Naive thymus-derived CD8-positive, alpha-beta T cell (primary cell): Measurements from ENCODE around the gene DUSP16. TPM values are rescaled to one million over a fixed set of nuclear protein-coding genes. Genes with fewer than 3 reads are reported as not detected.
A peak's percentile ranks its signal among the peaks of the same experiment; 100 is the strongest.
"Not testable (repeated sequence)": the region's sequence is repeated elsewhere in the genome, so short reads cannot be mapped to it uniquely, and the experiment has no call there.

Experiments
- ATAC-seq, 2 donors: fragments of 150-1000 bp; cut with Tn5 transposase in 1 of 2; sonication (Bioruptor Pico), chemical (Tn5 transposase) in 1 of 2; 1 replicate in 1 of 2; 2 replicates in 1 of 2; pipeline ENCODE4 v1.10.0; 2021; ENCODE audit warnings: mild to moderate bottlenecking in 2 of 2, moderate library complexity in 2 of 2
- POLR2A ChIA-PET: fragments of 350-600 bp; sonication (Branson Sonifier 250); formaldehyde crosslinking; loops from one replicate; lab custom pipeline; 2021; ENCODE audit warnings: antibody characterized with exemption; lab: Charles Lee
- DNase-seq, 10 donors: peaks; one replicate each; pipeline versions ENCODE4 v3.0.0 to v3.0.0-alpha.2; 2020 to 2022
- H3K27ac Mint-ChIP-seq, 10 donors: one replicate each; pipeline ENCODE4 v1.8.0; 2020 to 2022; ENCODE audit warnings: mild to moderate bottlenecking in 10 of 10, mixed read lengths in 10 of 10, moderate library complexity in 4 of 10, inconsistent platforms in 1 of 10
- H3K27me3 Mint-ChIP-seq, 5 donors: one replicate each; pipeline ENCODE4 v1.8.0; 2021 to 2022; ENCODE audit warnings: mixed read lengths in 5 of 5
- H3K36me3 Mint-ChIP-seq, 3 donors: one replicate each; pipeline ENCODE4 v1.8.0; 2020 to 2022; ENCODE audit warnings: mixed read lengths in 3 of 3, mild to moderate bottlenecking in 2 of 3, inconsistent platforms in 1 of 3
- H3K4me1 Mint-ChIP-seq, 4 donors: one replicate each; pipeline ENCODE4 v1.8.0; 2021 to 2022; ENCODE audit warnings: mixed read lengths in 4 of 4
- H3K4me3 Mint-ChIP-seq, 10 donors: one replicate each; pipeline ENCODE4 v1.8.0; 2020 to 2022; ENCODE audit warnings: mild to moderate bottlenecking in 10 of 10, mixed read lengths in 10 of 10, moderate library complexity in 6 of 10, inconsistent platforms in 1 of 10
- H3K9me3 Mint-ChIP-seq, 9 donors: one replicate each; pipeline ENCODE4 v1.8.0; 2020 to 2022; ENCODE audit warnings: mixed read lengths in 9 of 9, mild to moderate bottlenecking in 3 of 9, inconsistent platforms in 1 of 9, moderate library complexity in 1 of 9
- polyA plus RNA-seq, 3 donors: library from polyadenylated mRNA; unstranded; fragments of 300-500 nt; fragmentation: Illumina TruSeq; gene quantifications; one replicate each; pipeline ENCODE4 v1.2.3, GENCODE V29; 2021
- total RNA-seq, 8 experiments: library from RNA in 2 of 8; stranded (reverse) in 2 of 8; gene quantifications; one replicate each; pipeline ENCODE4 v1.2.3 and lab custom pipeline; 2021 to 2026

Gene DUSP16
- total and polyA plus RNA-seq, 5 experiments from 2014 or later = 4.5 to 30.4 (median 4.7) TPM

DNA sequence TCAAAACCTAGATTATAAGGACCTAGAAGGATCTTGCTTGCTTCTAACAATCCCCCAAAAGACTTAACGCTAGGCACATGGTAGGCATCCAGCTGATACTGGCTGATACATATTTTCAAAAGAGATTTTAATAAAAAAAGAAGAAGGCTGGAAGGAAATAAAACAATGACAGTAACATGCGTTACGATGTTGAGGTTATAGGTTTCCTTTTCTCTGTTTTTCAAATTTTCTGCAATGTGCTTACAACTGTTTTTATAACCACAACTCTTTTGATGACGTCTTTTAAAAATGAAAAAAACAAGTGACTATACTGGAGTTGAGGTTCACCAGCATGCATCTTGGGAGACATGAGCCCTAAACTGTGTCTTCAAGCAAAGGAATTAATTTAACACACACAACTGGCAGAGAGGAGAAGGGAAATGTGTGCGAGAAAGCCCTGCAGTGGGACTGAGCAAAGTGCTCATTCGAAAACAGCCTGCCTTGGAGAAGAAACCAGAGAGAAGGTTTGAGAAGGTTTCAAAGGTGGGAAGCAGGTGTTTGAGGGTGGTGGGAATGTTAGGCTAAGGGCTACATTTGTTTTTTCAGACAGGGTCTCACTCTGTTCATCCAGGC lies 80.4 kb downstream of the DUSP16 start:
- Mint-ChIP-seq H3K9me3 (no peaks in the 10 kb centered on the region), H3K4me3 (peak overlapping the region; percentile 42 to 92 (median 74)), H3K27ac (peak overlapping the region; percentile 93 to 100 (median 97)), H3K4me1 (peaks cover 13 to 63% (median 36%) of the 10 kb centered on the region in 4 donors), H3K36me3 (peaks cover 10 to 44% (median 34%) of the 10 kb centered on the region in 3 donors), H3K27me3 (no peaks in the 10 kb centered on the region)
- POLR2A ChIA-PET = interaction anchor here (0.6 to 5.4 kb wide), 9 partner anchors 16 to 234 kb away, joined by 3 to 37 read pairs (median 4); partner anchors contain the start of gene CREBL2
- DNase-seq (peak in 9 of 10 donors; percentile 21 to 93 (median 74)), ATAC-seq (peak; percentile 83 to 85)

DNA sequence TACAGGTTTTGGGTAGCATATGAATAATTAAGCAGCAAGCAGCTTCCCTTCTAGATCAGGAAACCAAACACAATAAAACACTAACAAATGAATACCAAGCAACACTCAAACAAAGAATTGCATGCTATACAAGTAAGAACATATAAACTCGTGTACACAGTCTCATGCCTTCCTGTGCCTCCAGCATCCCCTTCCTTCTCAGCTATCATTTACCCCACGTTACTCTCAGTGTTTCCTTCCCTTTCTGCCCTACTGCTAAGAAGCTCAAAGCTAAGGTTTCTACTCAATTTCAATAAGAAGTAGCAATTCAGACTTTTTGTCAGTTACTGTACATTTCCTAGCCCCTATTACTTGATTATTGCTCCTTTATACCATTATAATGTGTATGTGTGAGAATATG lies 81.0 kb downstream of the DUSP16 start:
- Mint-ChIP-seq H3K9me3 (no peaks in the 10 kb centered on the region), H3K4me1 (peaks cover 13 to 61% (median 36%) of the 10 kb centered on the region in 4 donors), H3K4me3 (peak overlapping the region; percentile 0 to 92 (median 57)), H3K27ac (peak overlapping the region; percentile 93 to 100 (median 97)), H3K36me3 (peaks cover 12 to 46% (median 37%) of the 10 kb centered on the region in 3 donors), H3K27me3 (no peaks in the 10 kb centered on the region)
- DNase-seq = peak in 5 of 10 donors; percentile 53 to 81 (median 67)
- peak; percentile 58 to 75 for ATAC-seq
- POLR2A ChIA-PET = interaction anchor here (0.7 to 5.4 kb wide), 8 partner anchors 15 to 235 kb away, joined by 3 to 37 read pairs (median 4); partner anchors contain the start of genes BORCS5 and CREBL2

DNA sequence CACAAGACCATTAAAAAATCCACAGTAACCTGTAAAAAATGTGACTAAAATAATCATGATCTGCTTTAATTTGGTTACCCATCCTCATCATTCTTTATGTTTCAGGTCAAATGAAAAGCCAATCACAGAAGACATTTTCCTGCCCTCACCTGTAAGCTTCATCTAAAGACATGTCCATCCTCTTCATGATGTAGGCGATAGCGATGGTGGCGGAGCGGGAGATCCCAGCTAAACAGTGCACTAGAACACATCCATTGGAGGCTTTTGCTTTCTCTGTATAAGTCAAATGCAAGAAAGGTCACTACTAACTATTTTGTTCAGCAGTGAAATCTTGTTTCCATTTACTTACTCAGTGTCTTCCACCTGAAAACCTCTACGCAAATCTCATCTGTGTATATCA lies 82.6 kb downstream of the DUSP16 start:
- H3K4me1 Mint-ChIP-seq = peaks cover 13 to 68% (median 42%) of the 10 kb centered on the region in 4 donors
- H3K36me3 Mint-ChIP-seq = peaks cover 8 to 43% (median 31%) of the 10 kb centered on the region in 3 donors
- DNase-seq (no peak), ATAC-seq (no peak)
- peak overlapping the region; percentile 20 to 90 (median 85) for H3K27ac Mint-ChIP-seq
- no peaks in the 10 kb centered on the region for H3K9me3 Mint-ChIP-seq
- POLR2A ChIA-PET = interaction anchor here (5.4 kb wide), 1 partner anchor 14 kb away, joined by 37 read pairs; no protein-coding TSS in a partner anchor
- no peak overlapping the region for H3K4me3 Mint-ChIP-seq
- H3K27me3 Mint-ChIP-seq = no peaks in the 10 kb centered on the region

GRCh38 chr12:12477532-12477890 lies 85.2 kb downstream of the DUSP16 start:
- peaks cover 13 to 52% (median 35%) of the 10 kb centered on the region in 3 donors for H3K36me3 Mint-ChIP-seq
- H3K4me1 Mint-ChIP-seq = peaks cover 8 to 71% (median 35%) of the 10 kb centered on the region in 4 donors
- H3K27ac Mint-ChIP-seq = peak overlapping the region in 9 of 10 donors; percentile 22 to 84 (median 39)
- POLR2A ChIA-PET = interaction anchor here (1.9 kb wide), 1 partner anchor 12 kb away, joined by 5 read pairs; no protein-coding TSS in a partner anchor
- DNase-seq = no peak
- no peaks in the 10 kb centered on the region for H3K9me3 Mint-ChIP-seq
- H3K4me3 Mint-ChIP-seq = no peak overlapping the region
- H3K27me3 Mint-ChIP-seq = no peaks in the 10 kb centered on the region
- no peak for ATAC-seq

DNA sequence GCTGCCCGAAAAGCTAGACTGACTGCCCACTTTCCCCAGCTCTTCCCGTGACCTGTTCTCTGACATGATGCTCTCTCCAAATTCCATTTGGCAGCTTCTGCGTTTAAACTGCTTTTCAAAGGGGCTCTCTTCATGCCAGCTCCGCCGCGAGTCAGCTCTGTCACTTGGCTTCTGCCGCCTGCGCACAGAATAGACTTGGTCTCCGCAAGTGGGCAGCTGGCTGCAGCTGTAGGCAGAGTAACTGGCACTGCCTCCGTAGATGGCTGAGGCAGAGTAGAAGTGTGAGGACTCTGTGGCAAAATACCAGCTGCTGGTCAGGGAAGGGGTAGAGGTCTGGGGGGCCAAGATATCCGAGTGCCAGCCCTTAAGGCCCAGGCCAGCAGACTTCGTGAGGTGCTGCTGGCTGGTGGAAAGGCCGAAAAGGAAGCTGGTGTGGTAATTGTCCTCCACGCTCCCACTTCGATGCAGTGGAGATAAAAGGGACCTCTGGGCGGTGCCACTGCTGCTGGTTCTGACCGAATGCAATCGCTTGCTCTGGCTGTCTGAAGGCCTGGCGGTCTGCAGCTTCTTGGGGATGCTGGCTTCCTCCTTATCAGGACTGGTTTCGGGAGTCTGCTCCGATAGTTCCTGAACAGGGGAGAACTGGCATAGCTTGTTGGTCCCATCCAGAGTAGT lies 85.7 kb downstream of the DUSP16 start:
- DNase-seq (no peak), ATAC-seq (no peak)
- POLR2A ChIA-PET = interaction anchor here (0.6 to 1.9 kb wide), 2 partner anchors 11 to 231 kb away, joined by 5 to 8 read pairs; no protein-coding TSS in a partner anchor
- Mint-ChIP-seq H3K36me3 (peaks cover 13 to 52% (median 35%) of the 10 kb centered on the region in 3 donors), H3K4me3 (no peak overlapping the region), H3K4me1 (peaks cover 5 to 65% (median 31%) of the 10 kb centered on the region in 4 donors), H3K27me3 (no peaks in the 10 kb centered on the region), H3K27ac (peak overlapping the region in 9 of 10 donors; percentile 22 to 80 (median 37)), H3K9me3 (no peaks in the 10 kb centered on the region)

- peak; percentile 59 to 72 for ATAC-seq
- peaks cover 5 to 63% (median 25%) of the 10 kb centered on the region in 4 donors for H3K4me1 Mint-ChIP-seq
- H3K4me3 Mint-ChIP-seq = peak overlapping the region in 6 of 10 donors; percentile 5 to 73 (median 52)
- POLR2A ChIA-PET = interaction anchor here (0.8 to 1.1 kb wide), 3 partner anchors 9 to 119 kb away, joined by 3 to 5 read pairs (median 3); partner anchors contain the start of gene BORCS5
- peak in 1 of 10 donors; percentile 18 for DNase-seq
- H3K36me3 Mint-ChIP-seq = peaks cover 20 to 60% (median 51%) of the 10 kb centered on the region in 3 donors
- H3K27ac Mint-ChIP-seq = peak overlapping the region; percentile 50 to 95 (median 86)
- no peaks in the 10 kb centered on the region for H3K9me3 Mint-ChIP-seq
- no peaks in the 10 kb centered on the region for H3K27me3 Mint-ChIP-seq
These were observed 87.5 kb downstream of the DUSP16 start for GRCh38 chr12:12474931-12475795.

DNA sequence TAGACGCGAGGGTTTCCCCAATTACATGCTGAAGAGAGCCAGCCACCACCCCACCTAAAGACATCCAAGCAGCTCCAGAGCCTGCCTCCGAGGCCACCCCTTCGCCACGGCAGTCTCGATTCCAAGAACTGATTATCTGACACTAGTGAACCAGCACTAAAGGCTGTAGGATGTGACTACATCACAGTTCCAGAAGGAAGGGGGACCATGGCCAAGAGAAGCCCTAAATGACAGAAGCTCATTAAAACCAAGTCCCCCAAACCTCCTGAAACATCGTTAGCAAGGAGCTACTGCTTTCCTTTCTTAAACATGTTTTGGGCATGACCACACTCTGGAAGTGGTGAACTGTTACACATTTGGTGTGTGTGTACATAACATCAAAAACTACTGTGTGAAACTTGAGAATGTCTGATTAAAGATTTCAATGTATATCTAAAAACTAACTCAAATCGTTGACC lies 88.2 kb downstream of the DUSP16 start:
- Mint-ChIP-seq H3K4me3 (peak overlapping the region in 4 of 10 donors; percentile 5 to 73 (median 38)), H3K27ac (peak overlapping the region; percentile 50 to 95 (median 86)), H3K4me1 (peaks cover 5 to 60% (median 24%) of the 10 kb centered on the region in 4 donors), H3K36me3 (peaks cover 20 to 58% (median 47%) of the 10 kb centered on the region in 3 donors), H3K9me3 (no peaks in the 10 kb centered on the region), H3K27me3 (no peaks in the 10 kb centered on the region)
- ATAC-seq = peak in 1 of 2 donors; percentile 30
- POLR2A ChIA-PET = interaction anchor here (1.0 to 1.2 kb wide), 2 partner anchors 8 to 32 kb away, joined by 3 read pairs; no protein-coding TSS in a partner anchor
- DNase-seq = peak in 1 of 10 donors; percentile 4

- POLR2A ChIA-PET = interaction anchor here (0.6 to 1.2 kb wide), 3 partner anchors 31 to 252 kb away, joined by 3 read pairs; no protein-coding TSS in a partner anchor
- Mint-ChIP-seq H3K4me3 (no peak overlapping the region), H3K27me3 (no peaks in the 10 kb centered on the region), H3K36me3 (peaks cover 20 to 47% (median 45%) of the 10 kb centered on the region in 3 donors), H3K27ac (peak overlapping the region; percentile 8 to 94 (median 68)), H3K4me1 (peaks cover 9 to 58% (median 26%) of the 10 kb centered on the region in 4 donors), H3K9me3 (no peaks in the 10 kb centered on the region)
- ATAC-seq (no peak), DNase-seq (no peak)
These were observed 89.4 kb downstream of the DUSP16 start for GRCh38 chr12:12473223-12473622.

GRCh38 chr12:12471982-12472961 lies 90.4 kb downstream of the DUSP16 start:
- H3K36me3 Mint-ChIP-seq = peaks cover 13 to 40% (median 38%) of the 10 kb centered on the region in 3 donors
- POLR2A ChIA-PET = interaction anchor here (1.0 kb wide), 1 partner anchor 61 kb away, joined by 3 read pairs; no protein-coding TSS in a partner anchor
- not testable (repeated sequence) for DNase-seq, H3K27me3 Mint-ChIP-seq, H3K9me3 Mint-ChIP-seq, ATAC-seq, H3K4me3 Mint-ChIP-seq
- H3K27ac Mint-ChIP-seq = peak overlapping the region in 8 of 10 donors; percentile 10 to 91 (median 70)
- peaks cover 15 to 62% (median 36%) of the 10 kb centered on the region in 4 donors for H3K4me1 Mint-ChIP-seq

DNA sequence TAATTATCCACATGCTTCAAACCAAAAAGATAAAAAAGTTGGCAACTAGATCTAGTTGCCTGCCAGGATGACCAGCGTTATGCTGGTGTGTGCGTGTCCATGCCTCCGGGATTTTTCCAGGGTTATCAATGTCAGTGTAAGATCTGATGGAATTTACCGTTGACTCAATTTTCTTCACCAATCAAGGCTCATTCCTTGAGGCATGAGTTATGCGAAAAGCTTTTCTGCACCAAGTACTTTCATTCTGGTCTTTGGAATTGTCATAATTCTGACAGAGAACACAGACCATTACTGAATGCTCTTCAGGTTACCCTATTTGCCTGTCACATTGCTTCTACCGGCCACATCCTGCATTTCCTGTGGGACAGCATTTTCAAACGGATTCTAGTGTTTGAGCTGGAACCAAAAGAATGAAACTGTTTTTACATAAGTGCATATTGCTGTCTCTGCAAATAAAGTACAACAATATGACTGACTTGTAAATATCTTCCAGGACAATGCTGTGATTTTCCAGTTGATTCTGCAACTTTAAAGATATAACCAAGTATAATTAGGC lies 91.8 kb downstream of the DUSP16 start:
- POLR2A ChIA-PET = no interaction called here
- Mint-ChIP-seq H3K4me1 (peaks cover 23 to 71% (median 49%) of the 10 kb centered on the region in 4 donors), H3K36me3 (peaks cover 12 to 35% (median 31%) of the 10 kb centered on the region in 3 donors), H3K4me3 (peak overlapping the region in 2 of 10 donors; percentile 12 to 48), H3K27ac (peak overlapping the region in 8 of 10 donors; percentile 19 to 91 (median 71)), H3K27me3 (no peaks in the 10 kb centered on the region), H3K9me3 (no peaks in the 10 kb centered on the region)
- DNase-seq (no peak), ATAC-seq (no peak)
